ENCODE results near the gene NCKAP5. TPM values are rescaled to one million over a fixed set of nuclear protein-coding genes. Genes with fewer than 3 reads are reported as not detected.

Gene NCKAP5
- total and polyA plus RNA-seq, 2 experiments from 2014 or later, result 2.2 to 5.5 TPM

- H3K4me3 ChIP-seq, result no peak overlapping the region
- no peaks in the 10 kb centered on the region for H3K36me3 ChIP-seq (replicated peaks; ENCODE audit: insufficient read depth, low read depth)
- TF ChIP-seq EZH2 (IDR thresholded peaks at IDR 0.05; ENCODE audit: borderline replicate concordance) (no peak), CTCF (IDR thresholded peaks at IDR 0.05; ENCODE audit: poor library complexity) (no peak), EZH2phosphoT487 (IDR thresholded peaks at IDR 0.05; ENCODE audit: low read depth, severe bottlenecking, unreplicated experiment) (no peak)
- no peaks in the 10 kb centered on the region for H4K20me1 ChIP-seq (ENCODE audit: insufficient read depth, poor library complexity, severe bottlenecking)
- H3K9me2 ChIP-seq (replicated peaks; ENCODE audit: insufficient read depth), result no peaks in the 10 kb centered on the region
- H3K4me1 ChIP-seq (ENCODE audit: insufficient read depth), result no peaks in the 10 kb centered on the region
- H3K79me2 ChIP-seq, result no peaks in the 10 kb centered on the region
- no peak overlapping the region for H3K27ac ChIP-seq
- H2AFZ ChIP-seq, result no peak overlapping the region
- H3K27me3 ChIP-seq, result no peaks in the 10 kb centered on the region
- 95% methylated on average over 10 of the region's 10 CpGs for WGBS (ENCODE audit: low lambda C conversion rate, missing lambda C conversion rate)
- no peak for DNase-seq (ENCODE audit: low spot score)
- no peaks in the 10 kb centered on the region for H3K9me3 ChIP-seq (ENCODE audit: low read depth)
- H3K4me2 ChIP-seq, result no peak overlapping the region
These were observed 31.5 kb upstream of the NCKAP5 start for GRCh38 chr2:133599811-133600210.

- Histone ChIP-seq H3K27me3 (no peaks in the 10 kb centered on the region), H3K4me1 (ENCODE audit: insufficient read depth) (no peaks in the 10 kb centered on the region), H3K4me3 (no peak overlapping the region), H3K27ac (no peak overlapping the region), H3K9me2 (replicated peaks; ENCODE audit: insufficient read depth) (no peaks in the 10 kb centered on the region), H3K4me2 (no peak overlapping the region), H4K20me1 (ENCODE audit: insufficient read depth, poor library complexity, severe bottlenecking) (no peaks in the 10 kb centered on the region), H3K79me2 (no peaks in the 10 kb centered on the region), H2AFZ (no peak overlapping the region), H3K9me3 (ENCODE audit: low read depth) (no peaks in the 10 kb centered on the region), H3K36me3 (replicated peaks; ENCODE audit: insufficient read depth, low read depth) (no peaks in the 10 kb centered on the region)
- TF ChIP-seq EZH2phosphoT487 (IDR thresholded peaks at IDR 0.05; ENCODE audit: low read depth, severe bottlenecking, unreplicated experiment) (no peak), CTCF (IDR thresholded peaks at IDR 0.05; ENCODE audit: poor library complexity) (no peak), EZH2 (IDR thresholded peaks at IDR 0.05; ENCODE audit: borderline replicate concordance) (no peak)
- no peak for DNase-seq (ENCODE audit: low spot score)
- WGBS (ENCODE audit: low lambda C conversion rate, missing lambda C conversion rate), result 95% methylated on average over 5 of the region's 5 CpGs
These were observed 31.0 kb upstream of the NCKAP5 start for GRCh38 chr2:133599211-133599803.

- no peak for DNase-seq (ENCODE audit: low spot score)
These were observed 30.5 kb upstream of the NCKAP5 start for GRCh38 chr2:133598769-133599168.

GRCh38 chr2:133596701-133597393 is 28.6 kb upstream of the NCKAP5 start:
- Histone ChIP-seq H4K20me1 (ENCODE audit: insufficient read depth, poor library complexity, severe bottlenecking) (no peaks in the 10 kb centered on the region), H3K36me3 (replicated peaks; ENCODE audit: insufficient read depth, low read depth) (no peaks in the 10 kb centered on the region), H3K27me3 (no peaks in the 10 kb centered on the region), H3K4me3 (no peak overlapping the region), H3K4me1 (ENCODE audit: insufficient read depth) (no peaks in the 10 kb centered on the region), H2AFZ (no peak overlapping the region), H3K27ac (no peak overlapping the region), H3K4me2 (no peak overlapping the region), H3K9me3 (ENCODE audit: low read depth) (no peaks in the 10 kb centered on the region), H3K9me2 (replicated peaks; ENCODE audit: insufficient read depth) (no peaks in the 10 kb centered on the region), H3K79me2 (no peaks in the 10 kb centered on the region)
- TF ChIP-seq CTCF (IDR thresholded peaks at IDR 0.05; ENCODE audit: poor library complexity), result no peak
- no peak for TF ChIP-seq EZH2phosphoT487 (IDR thresholded peaks at IDR 0.05; ENCODE audit: low read depth, severe bottlenecking, unreplicated experiment)
- TF ChIP-seq EZH2 (IDR thresholded peaks at IDR 0.05; ENCODE audit: borderline replicate concordance), result no peak
- WGBS (ENCODE audit: low lambda C conversion rate, missing lambda C conversion rate), result 59% methylated on average over 4 of the region's 4 CpGs
- DNase-seq (ENCODE audit: low spot score), result no peak

More at GRCh38 chr2:133598769-133599168, 30.5 kb upstream of the NCKAP5 start:
- Histone ChIP-seq H4K20me1 (ENCODE audit: insufficient read depth, poor library complexity, severe bottlenecking) (no peaks in the 10 kb centered on the region), H3K79me2 (no peaks in the 10 kb centered on the region), H3K4me3 (no peak overlapping the region), H3K27ac (no peak overlapping the region), H3K9me3 (ENCODE audit: low read depth) (no peaks in the 10 kb centered on the region), H3K36me3 (replicated peaks; ENCODE audit: insufficient read depth, low read depth) (no peaks in the 10 kb centered on the region), H3K27me3 (no peaks in the 10 kb centered on the region), H3K4me2 (no peak overlapping the region), H3K9me2 (replicated peaks; ENCODE audit: insufficient read depth) (no peaks in the 10 kb centered on the region), H2AFZ (no peak overlapping the region), H3K4me1 (ENCODE audit: insufficient read depth) (no peaks in the 10 kb centered on the region)
- WGBS (ENCODE audit: low lambda C conversion rate, missing lambda C conversion rate), result 91% methylated on average over 2 of the region's 2 CpGs
- no peak for TF ChIP-seq EZH2 (IDR thresholded peaks at IDR 0.05; ENCODE audit: borderline replicate concordance)
